GM21423 (cell line): Measurements from ENCODE around the gene PARD6B.
"Not testable (repeated sequence)": the region's sequence is repeated elsewhere in the genome, so short reads cannot be mapped to it uniquely, and the experiment has no call there.

ENCODE experiments used
- ATAC-seq: cut with Tn5 transposase; IDR thresholded peaks from one replicate; pipeline ENCODE4 v1.9.1; 2021; ENCODE audit warnings: mild to moderate bottlenecking, moderate library complexity; ENCODE audit not compliant: unreplicated experiment

The PARD6B gene

DNA sequence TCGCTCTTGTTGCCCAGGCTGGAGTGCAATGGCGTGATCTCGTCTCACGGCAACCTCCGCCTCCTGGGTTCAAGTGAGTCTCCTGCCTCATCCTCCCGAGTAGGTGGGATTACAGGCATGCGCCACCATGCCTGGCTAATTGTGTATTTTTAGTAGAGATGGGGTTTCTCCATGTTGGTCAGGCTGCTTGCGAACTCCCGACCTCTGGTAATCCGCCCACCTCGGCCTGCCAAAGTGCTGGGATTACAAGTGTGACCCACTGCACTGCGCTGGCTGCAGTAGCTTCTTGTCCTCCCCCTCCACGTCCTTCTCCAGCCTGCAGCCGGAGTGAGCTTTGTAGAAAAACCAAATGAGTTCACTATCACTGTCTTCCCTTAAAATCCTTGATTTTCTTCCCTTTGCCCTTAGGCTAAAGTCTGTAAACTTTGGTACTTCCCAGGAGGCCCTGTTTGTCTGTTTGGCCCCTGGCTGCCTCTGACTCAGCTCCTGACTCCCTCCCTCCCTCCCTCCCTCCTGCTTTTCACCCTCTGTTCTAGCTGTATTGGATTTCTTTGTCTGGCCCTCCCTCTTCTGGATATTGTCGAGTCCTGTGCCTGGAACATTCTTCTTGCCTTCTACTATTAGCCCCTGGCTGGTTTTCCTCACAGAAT is 12.9 kb downstream of the PARD6B start:
- ATAC-seq = no peak

- ATAC-seq = no peak
Measured at GRCh38 chr20:50745634-50746137, 14.3 kb downstream of the PARD6B start.

GRCh38 chr20:50746138-50746940 is 15.0 kb downstream of the PARD6B start:
- ATAC-seq = no peak

GRCh38 chr20:50747275-50747674 is 15.9 kb downstream of the PARD6B start:
- ATAC-seq = no peak

DNA sequence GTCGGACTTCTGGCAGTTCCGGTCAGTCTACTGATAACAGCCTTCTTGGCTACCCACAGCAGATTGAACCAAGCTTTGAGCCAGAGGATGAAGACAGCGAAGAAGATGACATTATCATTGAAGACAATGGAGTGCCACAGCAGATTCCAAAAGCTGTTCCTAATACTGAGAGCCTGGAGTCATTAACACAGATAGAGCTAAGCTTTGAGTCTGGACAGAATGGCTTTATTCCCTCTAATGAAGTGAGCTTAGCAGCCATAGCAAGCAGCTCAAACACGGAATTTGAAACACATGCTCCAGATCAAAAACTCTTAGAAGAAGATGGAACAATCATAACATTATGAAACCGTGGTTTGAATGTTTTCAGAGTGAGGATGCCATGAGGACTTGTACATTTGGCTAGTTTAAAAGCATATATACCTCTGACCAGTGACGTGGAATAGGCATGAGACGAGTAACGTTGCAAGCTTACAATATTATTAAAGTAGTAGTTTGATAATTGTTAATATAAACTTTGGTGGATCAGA is 18.8 kb downstream of the PARD6B start:
- no peak for ATAC-seq

GRCh38 chr20:50753152-50753551 is 21.8 kb downstream of the PARD6B start:
- ATAC-seq = no peak

DNA sequence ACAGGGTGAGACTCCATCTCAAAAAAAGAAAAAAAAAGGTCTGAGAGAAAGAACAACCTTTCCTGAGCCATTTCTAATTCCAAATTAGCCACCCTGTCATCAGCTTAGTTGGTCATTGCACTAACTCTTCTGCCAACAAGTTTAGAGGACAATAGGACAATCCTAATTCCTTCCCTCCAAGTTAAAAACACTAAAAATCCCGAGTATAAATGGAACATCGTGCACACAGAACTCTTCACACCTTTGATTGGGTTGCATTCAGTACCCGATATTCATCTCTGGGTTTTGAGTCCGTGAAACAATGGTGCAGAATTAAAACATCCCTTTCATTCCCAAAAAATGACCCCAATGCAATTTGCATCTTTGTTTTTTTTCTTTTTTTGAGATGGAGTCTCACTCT is 23.0 kb downstream of the PARD6B start:
- no peak for ATAC-seq

DNA sequence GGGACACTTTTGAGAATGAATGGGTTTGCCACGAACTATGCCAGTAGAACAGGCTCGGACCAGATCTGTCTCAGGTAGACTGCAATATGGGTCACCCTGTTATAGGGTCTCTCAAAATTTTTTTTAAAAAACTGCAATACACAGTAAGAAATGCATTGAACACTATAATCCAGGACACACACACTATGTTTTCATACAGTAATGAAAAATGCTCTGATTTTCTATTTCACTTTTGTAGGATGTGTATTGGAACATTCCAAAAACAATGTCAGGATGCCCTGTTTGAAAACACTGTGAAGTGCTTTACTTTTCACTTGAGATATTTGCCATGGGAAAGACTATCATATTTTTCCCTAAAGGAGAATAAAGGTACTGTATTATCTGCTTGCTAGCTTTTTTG is 25.1 kb downstream of the PARD6B start:
- no peak for ATAC-seq

DNA sequence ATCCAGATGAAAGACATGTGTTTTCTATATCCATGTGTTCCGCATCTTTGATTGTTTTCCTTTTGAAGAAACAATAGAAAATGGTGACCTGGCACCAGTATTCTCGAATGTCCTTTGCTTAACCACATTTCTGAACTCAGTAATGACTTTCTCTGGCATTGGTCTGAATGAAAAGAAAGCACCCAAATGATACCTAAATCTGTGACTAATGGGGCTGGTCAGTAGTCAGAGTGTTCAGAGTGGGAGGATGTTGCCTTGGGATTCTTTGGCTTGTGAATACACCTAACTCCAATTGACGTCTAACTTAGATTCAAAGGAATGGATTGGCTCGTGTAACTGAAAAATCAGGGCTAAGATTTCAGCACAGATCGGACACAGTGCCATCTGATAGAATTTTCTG is 27.1 kb downstream of the PARD6B start:
- no peak for ATAC-seq

GRCh38 chr20:50758992-50759391 is 27.6 kb downstream of the PARD6B start:
- no peak for ATAC-seq

DNA sequence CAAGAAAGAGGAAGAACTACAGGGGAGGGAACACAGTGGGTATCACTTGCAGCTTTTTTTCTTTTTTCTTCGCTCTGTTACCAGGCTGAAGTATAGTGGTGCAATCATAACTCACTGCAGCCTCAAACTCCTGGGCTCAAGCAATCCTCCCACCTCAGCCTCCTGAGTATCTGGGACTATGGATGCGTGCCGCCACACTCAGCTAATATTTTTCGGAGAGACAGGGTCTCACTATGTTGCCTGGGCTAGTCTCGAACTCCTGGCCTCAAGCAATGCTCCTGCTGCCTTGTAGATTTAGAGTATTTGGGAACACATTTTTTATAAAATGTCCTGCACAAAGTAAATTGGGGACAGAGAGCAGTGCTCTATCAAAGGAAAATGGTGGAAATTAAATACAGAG is 28.3 kb downstream of the PARD6B start:
- no peak for ATAC-seq

- no peak for ATAC-seq
Measured at GRCh38 chr20:50762045-50762422, 30.7 kb downstream of the PARD6B start.

- ATAC-seq = no peak
Measured at GRCh38 chr20:50762435-50763220, 31.2 kb downstream of the PARD6B start.

GRCh38 chr20:50763550-50764458 is 32.4 kb downstream of the PARD6B start:
- not testable (repeated sequence) for ATAC-seq

DNA sequence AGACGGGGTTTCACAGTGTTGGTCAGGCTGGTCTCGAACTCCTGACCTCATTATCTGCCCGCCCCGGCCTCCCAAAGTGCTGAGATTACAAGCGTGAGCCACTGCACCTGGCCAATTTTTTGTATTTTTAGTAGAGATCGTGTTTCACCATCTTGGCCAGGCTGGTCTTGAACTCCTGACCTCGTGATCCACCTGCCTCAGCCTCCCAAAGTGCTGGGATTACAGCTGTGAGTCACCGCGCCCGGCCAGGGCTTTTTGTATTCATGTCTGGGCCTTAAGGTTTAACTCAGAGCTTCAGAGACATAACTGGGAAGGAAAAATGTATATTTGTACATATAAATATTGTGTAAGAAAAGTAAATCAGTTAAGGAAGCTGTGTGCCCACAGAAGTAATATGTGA is 33.9 kb downstream of the PARD6B start:
- not testable (repeated sequence) for ATAC-seq

- no peak for ATAC-seq
Measured at GRCh38 chr20:50765674-50766073, 34.3 kb downstream of the PARD6B start.

DNA sequence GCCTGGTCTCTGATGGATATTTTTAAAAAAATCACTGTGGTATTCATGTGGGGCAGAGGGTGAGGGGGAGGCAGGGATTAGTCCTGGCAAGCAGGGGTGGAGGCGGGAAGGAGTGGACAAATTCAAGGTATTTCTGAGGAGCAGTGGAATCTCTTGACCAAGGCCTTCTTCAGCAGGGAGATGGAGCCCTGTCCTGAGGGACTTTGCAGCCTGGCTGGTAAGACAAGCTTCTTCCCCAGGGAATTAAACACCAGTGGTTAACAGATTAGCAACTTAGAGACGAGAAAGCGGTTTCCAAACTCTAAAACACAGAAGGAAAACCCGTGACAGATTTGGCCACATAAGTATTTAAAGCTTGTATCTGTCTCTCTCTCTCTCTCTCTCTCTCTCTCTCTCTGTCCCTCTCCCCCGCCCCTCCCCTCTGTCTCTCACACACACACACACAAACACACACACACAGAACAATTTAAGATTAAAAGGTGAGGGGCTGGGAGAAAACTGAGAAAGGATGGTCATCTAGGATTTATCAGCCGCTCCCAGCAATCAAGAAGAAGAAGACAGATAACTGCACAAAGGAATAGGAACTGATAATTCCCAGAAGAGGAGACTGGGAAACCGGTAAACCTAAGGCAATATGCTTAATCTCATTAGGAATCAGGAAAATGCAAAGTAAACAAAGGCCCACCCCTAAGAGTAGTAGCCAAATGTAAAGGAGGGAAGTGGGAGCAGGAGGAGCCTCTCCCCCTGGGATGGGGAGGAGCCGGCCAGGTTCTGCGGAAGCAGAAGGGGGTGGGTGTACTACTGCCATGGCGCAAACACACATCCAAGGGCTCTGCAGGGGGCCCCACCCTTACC is 35.8 kb downstream of the PARD6B start:
- ATAC-seq = not testable (repeated sequence)

- not testable (repeated sequence) for ATAC-seq
Measured at GRCh38 chr20:50768991-50769390, 37.6 kb downstream of the PARD6B start.

DNA sequence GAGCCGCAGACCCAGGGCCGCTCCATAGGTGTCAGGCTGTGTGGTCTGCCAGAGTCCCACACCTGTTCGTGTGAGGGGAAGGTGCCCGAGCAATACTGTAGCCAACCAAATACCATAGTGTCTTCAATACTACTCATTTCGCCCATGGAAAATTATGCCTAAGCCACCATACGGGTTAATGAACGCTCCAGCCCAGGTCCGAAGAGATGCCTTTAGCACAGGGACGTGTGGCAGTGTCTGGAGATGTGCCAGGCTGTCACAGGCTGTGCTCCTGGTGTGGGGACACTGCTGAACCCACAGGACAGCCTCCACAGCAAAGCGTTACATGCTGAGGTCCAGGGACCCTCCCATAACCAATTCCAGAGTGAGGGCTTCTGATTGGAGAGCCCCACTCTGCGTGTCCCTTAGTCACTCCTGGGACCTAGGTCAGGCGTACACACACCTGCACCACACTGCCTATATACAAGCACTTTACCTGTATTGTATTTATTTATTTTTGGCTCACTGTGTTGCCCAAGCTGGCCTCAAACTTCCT is 38.2 kb downstream of the PARD6B start:
- ATAC-seq = not testable (repeated sequence)
